ENCODE measurements around the gene AIG1. TPM values are rescaled to one million over a fixed set of nuclear protein-coding genes. Genes with fewer than 3 reads are reported as not detected.

Gene AIG1
- total and polyA plus RNA-seq, 2 of the 4 experiments (the other 2 are of a cell fraction): 21.3 to 27.1 TPM

DNA sequence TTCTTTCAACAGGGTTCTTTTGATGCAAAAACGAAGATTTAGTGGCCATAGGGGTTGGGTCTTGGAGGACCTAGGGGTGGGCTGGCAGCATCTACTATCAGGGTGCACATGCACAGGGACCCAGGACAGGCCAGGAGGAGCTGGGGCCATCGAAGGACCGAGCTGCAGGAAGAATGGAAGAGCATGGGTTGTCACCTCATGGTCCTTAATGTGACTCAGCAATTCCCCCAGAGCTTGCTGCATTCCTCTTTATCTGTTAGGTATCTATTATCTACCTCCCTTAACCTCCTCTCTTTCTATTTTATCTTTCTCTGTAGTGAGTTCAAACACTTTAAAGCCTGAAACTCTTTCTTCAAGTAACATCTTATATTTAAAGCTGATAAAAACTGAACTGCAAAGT lies 167.0 kb downstream of the AIG1 start:
- TF ChIP-seq CHD1 (IDR thresholded peaks at IDR 0.05; ENCODE audit: low read depth, low read length): no peak
- no peak for TF ChIP-seq RCOR1 (IDR thresholded peaks at IDR 0.05; ENCODE audit: insufficient replicate concordance, low read length)
- no peak for TF ChIP-seq MAFK (IDR thresholded peaks at IDR 0.05; ENCODE audit: low read depth, low read length)
- Histone ChIP-seq H3K23ac (ENCODE audit: low read depth, low read length) (no peak overlapping the region), H2BK20ac (ENCODE audit: low read depth, low read length) (no peak overlapping the region), H4K20me1 (ENCODE audit: insufficient read depth, low read length) (no peaks in the 10 kb centered on the region), H2AFZ (replicated peaks; ENCODE audit: low read length, poor library complexity) (no peak overlapping the region), H2AK5ac (ENCODE audit: low read depth, low read length) (no peak overlapping the region), H3K9ac (ENCODE audit: low read depth, low read length) (no peak overlapping the region), H3K79me1 (ENCODE audit: low read depth in 1 of 2, low read length in 2 of 2) (no peaks in the 10 kb centered on the region), H3K14ac (replicated peaks; ENCODE audit: low read depth, low read length) (no peak overlapping the region), H3K36me3 (ENCODE audit: control insufficient read depth, insufficient read depth, low read length) (no peaks in the 10 kb centered on the region), H3K27ac (ENCODE audit: insufficient read depth, low read length) (no peak overlapping the region), H4K5ac (ENCODE audit: low read depth, low read length) (no peak overlapping the region), H3K4me1 (ENCODE audit: control insufficient read depth, insufficient read depth, low read length) (no peaks in the 10 kb centered on the region; the same call in 1 of the 2 replicates), H4K91ac (ENCODE audit: insufficient read depth, low read depth, low read length) (no peak overlapping the region), H3K56ac (ENCODE audit: extremely low read depth, insufficient read depth, low read length) (no peak overlapping the region), H3K9me3 (ENCODE audit: control insufficient read depth, insufficient read depth, low read length) (no peaks in the 10 kb centered on the region), H3K18ac (ENCODE audit: low read depth, low read length) (no peak overlapping the region), H2BK15ac (ENCODE audit: low read depth, low read length) (no peak overlapping the region), H3K4me2 (ENCODE audit: low read depth, low read length) (no peak overlapping the region), H2BK5ac (ENCODE audit: low read depth, low read length, poor library complexity, severe bottlenecking) (no peak overlapping the region), H2AK9ac (replicated peaks; ENCODE audit: low read depth, low read length, poor library complexity) (no peak overlapping the region), H3K4ac (ENCODE audit: low read depth, low read length) (no peak overlapping the region), H3K9me1 (ENCODE audit: insufficient read depth, low read length) (peaks cover 3% of the 10 kb centered on the region; the same call in 1 of the 2 replicates), H3K27me3 (ENCODE audit: control insufficient read depth, insufficient read depth, low read length) (no peaks in the 10 kb centered on the region), H3K4me3 (ENCODE audit: insufficient read depth, low read depth, low read length) (no peak overlapping the region), H4K8ac (ENCODE audit: low read depth in 2 of 2, low read length in 2 of 2) (no peak overlapping the region), H2BK120ac (ENCODE audit: low read depth, low read length) (no peak overlapping the region)
- no CpG with 5 or more reads among the region's 3 CpGs for WGBS, 2 experiments (ENCODE audit: extremely low coverage in 2 of 2, insufficient read length in 1 of 2)
- ChIA-PET CTCF (no interaction called here), POLR2A (ENCODE audit: unreplicated experiment) (no interaction called here)
- ATAC-seq (ENCODE audit: low read depth) (no peak), DNase-seq (no peak)
- in situ Hi-C loops (cut with MboI; ENCODE audit: low sequenced_read_pairs) (no loop called here), dilution Hi-C loops (cut with HindIII; ENCODE audit: low sequenced_read_pairs, unreplicated experiment) (no loop called here), intact Hi-C loops (cut with micrococcal nuclease) (no loop called here)
- no TSS peak for BruUV-seq (replicated peaks)
